Measurements from ENCODE around the gene TMCO4. TPM values are rescaled to one million over a fixed set of nuclear protein-coding genes. Genes with fewer than 3 reads are reported as not detected.

TMCO4 gene
- total and polyA plus RNA-seq, 2 donors (not counting 3 experiments of a cell fraction or from before 2014, with no cell fraction given): 7.6 to 10.3 TPM

- peak overlapping the region; percentile 19 for H2AFZ ChIP-seq (ENCODE audit: low read depth, low read length)
- no TSS peak for BruUV-seq (replicated peaks)
Observed at GRCh38 chr1:19644395-19644680, 155.4 kb downstream of the TMCO4 start.

More at GRCh38 chr1:19644395-19644680, 155.4 kb downstream of the TMCO4 start:
- H3K36me3 ChIP-seq (ENCODE audit: control insufficient read depth in 2 of 2, extremely low read depth in 1 of 2, insufficient read depth in 2 of 2, low read length in 2 of 2): no peaks in the 10 kb centered on the region
- H3K9me3 ChIP-seq (replicated peaks; ENCODE audit: control insufficient read depth, insufficient read depth, low read length): no peaks in the 10 kb centered on the region
- TF ChIP-seq MYC (IDR thresholded peaks at IDR 0.05; ENCODE audit: low read depth, low read length) (no peak), CTCF (IDR thresholded peaks at IDR 0.05; ENCODE audit: extremely low read depth in 1 of 2, insufficient read depth in 1 of 2, low read depth in 1 of 2, low read length in 2 of 2) (no peak), JUN (IDR thresholded peaks at IDR 0.05; ENCODE audit: borderline replicate concordance, insufficient read depth, insufficient read length, low read depth) (no peak), POLR2AphosphoS5 (IDR thresholded peaks at IDR 0.05; ENCODE audit: insufficient read depth, low read depth, low read length) (no peak), EZH2 (IDR thresholded peaks at IDR 0.05; ENCODE audit: borderline replicate concordance, low read depth, low read length, severe bottlenecking) (no peak), POLR2A (IDR thresholded peaks at IDR 0.05; ENCODE audit: low read depth, low read length) (no peak), GATA2 (IDR thresholded peaks at IDR 0.05; ENCODE audit: insufficient read depth, insufficient read length, low read depth, low read length) (no peak), FOS (IDR thresholded peaks at IDR 0.05; ENCODE audit: borderline replicate concordance, insufficient read depth, low read length) (no peak)
- TF ChIP-seq, protein P1, sequence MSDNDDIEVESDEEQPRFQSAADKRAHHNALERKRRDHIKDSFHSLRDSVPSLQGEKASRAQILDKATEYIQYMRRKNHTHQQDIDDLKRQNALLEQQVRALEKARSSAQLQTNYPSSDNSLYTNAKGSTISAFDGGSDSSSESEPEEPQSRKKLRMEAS (IDR thresholded peaks at IDR 0.05; ENCODE audit: insufficient read depth, insufficient read length): no peak
- H3K27ac ChIP-seq (ENCODE audit: insufficient read depth, low read depth, low read length): no peak overlapping the region
- dilution Hi-C loops (cut with MboI; ENCODE audit: extremely low pct_ligation_motif_present, low sequenced_read_pairs) (loop anchor here (25.0 kb wide), 1 partner anchor 232 kb away; no protein-coding TSS in a partner anchor), intact Hi-C loops (cut with micrococcal nuclease) (loop anchor here (1.0 to 2.0 kb wide), 3 partner anchors 48 to 206 kb away; a partner anchor contains a TSS)
- CTCF ChIA-PET: interaction anchor here (1.1 to 4.7 kb wide), 6 partner anchors 9 to 254 kb away, joined by 3 to 21 read pairs (median 5); a partner anchor contains a TSS
- peaks cover 0 to 1% of the 10 kb centered on the region in 2 experiments for H3K27me3 ChIP-seq (ENCODE audit: control insufficient read depth in 2 of 2, insufficient read depth in 2 of 2, low read length in 2 of 2)
- POLR2A ChIA-PET: no interaction called here
- no peaks in the 10 kb centered on the region for H4K20me1 ChIP-seq (replicated peaks; ENCODE audit: control insufficient read depth, extremely low read depth, insufficient read depth, low read length)
- H3K9ac ChIP-seq (replicated peaks; ENCODE audit: extremely low read depth, insufficient read depth, low read length): peak overlapping the region; percentile 20
- H3K79me2 ChIP-seq (ENCODE audit: control insufficient read depth, insufficient read depth, low read length): peaks cover 6% of the 10 kb centered on the region
- H3K4me2 ChIP-seq (ENCODE audit: insufficient read depth, low read length): peak overlapping the region; percentile 18
- H3K4me1 ChIP-seq (ENCODE audit: control insufficient read depth, extremely low read depth, insufficient read depth, low read length): peaks cover 12% of the 10 kb centered on the region
- no peak for FAIRE-seq
- peak overlapping the region in 2 of 3 experiments; percentile 31 to 49 for H3K4me3 ChIP-seq (replicated peaks in 1 of 3; ENCODE audit: insufficient read depth in 1 of 3, low read depth in 1 of 3, low read length in 3 of 3)
- no peaks in the 10 kb centered on the region for H3K9me1 ChIP-seq (replicated peaks; ENCODE audit: control insufficient read depth, extremely low read depth, insufficient read depth, low read length)
- no peak for DNase-seq (ENCODE audit: low read depth, low spot score)
